Limb (tissue), 2 donors: Measurements from ENCODE around the gene CATSPERE.
"Not testable (repeated sequence)": the region's sequence is repeated elsewhere in the genome, so short reads cannot be mapped to it uniquely, and the experiment has no call there.

ENCODE experiments used
- DNase-seq, 2 donors: peaks; one replicate each; pipeline ENCODE4 v3.0.0-alpha.2; 2016; ENCODE audit errors: extremely low spot score in 2 of 2

Gene CATSPERE

DNA sequence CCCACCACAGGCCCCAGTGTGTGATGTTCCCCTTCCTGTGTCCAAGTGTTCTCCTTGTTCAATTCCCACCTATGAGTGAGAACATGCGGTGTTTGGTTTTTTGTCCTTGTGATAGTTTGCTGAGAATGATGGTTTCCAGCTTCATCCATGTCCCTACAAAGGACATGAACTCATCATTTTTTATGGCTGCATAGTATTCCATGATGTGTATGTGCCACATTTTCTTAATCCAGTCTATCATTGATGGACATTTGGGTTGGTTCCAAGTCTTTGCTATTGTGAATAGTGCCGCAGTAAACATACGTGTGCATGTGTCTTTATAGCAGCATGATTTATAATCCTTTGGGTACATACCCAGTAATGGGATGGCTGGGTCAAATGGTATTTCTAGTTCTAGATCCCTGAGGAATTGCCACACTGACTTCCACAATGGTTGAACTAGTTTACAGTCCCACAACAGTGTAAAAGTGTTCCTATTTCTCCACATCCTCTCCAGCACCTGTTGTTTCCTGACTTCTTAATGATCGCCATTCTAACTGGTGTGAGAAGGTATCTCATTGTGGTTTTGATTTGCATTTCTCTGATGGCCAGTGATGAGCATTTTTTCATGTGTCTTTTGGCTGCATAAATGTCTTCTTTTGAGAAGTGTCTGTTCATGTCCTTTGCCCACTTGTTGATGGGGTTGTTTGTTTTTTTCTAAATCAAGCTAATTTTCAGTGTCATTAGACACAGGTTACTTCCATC lies 200.7 kb downstream of the CATSPERE start:
- not testable (repeated sequence) for DNase-seq

DNA sequence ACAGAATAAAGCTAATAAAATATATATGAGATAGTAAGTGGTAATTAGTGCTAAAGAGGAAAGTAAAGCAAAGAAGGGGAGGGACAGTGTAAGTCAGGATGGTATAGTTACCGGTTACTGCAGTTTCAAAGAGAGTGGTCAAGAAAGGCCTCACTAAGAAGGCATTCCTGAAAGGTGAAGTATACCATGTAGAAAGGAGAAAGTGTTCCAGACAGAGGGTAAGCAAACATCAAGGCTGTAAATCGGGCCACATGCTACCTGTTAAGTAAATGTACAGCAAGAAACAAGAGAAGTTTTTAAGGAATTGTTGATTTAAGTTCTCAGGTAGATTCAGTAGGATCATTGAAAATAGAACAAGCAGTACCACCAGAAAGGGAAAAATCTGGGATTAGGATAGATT lies 201.5 kb downstream of the CATSPERE start:
- no peak for DNase-seq

DNA sequence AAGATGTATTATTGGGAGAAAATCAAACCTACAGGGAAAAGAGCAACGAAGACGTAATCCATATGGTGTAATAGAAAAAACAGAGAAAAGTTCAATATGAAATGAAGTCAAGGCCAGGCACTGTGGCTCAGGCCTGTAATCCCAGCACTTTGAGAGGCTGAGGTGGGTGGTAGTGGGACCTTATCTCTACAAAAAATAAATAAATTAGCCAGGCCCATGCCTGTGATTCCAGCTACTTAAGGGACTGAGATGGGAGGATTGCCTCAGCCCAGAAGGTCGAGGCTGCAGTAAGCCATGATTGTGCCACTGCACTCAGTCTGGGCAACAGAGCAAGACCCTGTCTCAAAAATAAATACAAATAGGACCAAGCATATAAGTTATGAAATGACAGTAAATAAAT lies 203.3 kb downstream of the CATSPERE start:
- DNase-seq: no peak

DNA sequence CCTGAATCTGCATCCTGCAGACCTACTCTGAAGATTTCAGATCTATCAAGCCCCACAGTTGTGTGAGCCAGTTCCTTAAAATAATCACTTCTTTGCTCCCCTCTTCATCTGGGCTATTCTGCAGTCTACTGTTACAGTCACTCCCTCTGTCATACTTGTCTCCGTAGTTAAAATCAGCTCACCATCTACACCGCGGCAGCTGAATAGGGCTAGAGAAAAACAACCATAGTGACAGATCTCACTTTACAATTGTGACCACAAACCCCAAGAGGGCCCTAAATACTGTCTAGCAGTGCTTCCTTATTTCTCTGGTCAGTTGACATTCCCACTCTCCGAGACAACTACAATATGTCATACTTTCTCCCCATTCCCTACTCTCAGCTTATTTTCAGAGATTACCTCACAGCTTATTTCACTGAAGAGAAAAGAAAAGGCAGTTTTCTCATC lies 204.7 kb downstream of the CATSPERE start:
- DNase-seq: no peak

DNA sequence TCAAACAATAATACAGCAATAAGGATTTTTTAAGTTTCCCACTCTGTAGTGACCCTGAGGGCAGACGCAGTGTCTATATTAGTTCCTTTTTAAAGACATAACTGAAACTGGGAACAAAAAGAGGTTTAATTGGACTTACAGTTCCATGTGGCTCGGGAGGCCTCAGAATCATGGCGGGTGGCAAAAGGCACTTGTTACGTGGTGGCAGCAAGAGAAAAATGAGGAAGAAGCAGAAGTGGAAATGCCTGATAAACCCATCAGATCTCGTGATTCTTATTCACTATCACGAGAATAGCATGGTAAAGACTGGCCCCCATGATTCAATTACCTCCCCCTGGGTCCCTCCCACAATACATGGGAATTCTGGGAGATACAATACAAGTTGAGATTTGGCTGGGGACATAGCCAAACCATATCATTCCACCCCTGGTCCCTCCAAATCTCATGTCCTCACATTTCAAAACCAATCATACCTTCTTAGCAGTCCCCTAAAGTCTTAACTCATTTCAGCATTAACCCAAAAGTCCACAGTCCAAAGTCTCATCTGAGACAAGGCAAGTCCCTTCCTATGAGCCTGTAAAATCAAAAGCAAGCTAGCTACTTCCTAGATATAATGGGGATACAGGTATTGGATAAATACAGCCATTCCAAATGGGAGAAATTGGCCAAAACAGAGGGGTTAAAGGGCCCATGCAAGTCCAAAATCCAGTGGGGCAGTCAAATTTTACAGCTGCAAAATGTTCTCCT lies 205.8 kb downstream of the CATSPERE start:
- DNase-seq: not testable (repeated sequence)

DNA sequence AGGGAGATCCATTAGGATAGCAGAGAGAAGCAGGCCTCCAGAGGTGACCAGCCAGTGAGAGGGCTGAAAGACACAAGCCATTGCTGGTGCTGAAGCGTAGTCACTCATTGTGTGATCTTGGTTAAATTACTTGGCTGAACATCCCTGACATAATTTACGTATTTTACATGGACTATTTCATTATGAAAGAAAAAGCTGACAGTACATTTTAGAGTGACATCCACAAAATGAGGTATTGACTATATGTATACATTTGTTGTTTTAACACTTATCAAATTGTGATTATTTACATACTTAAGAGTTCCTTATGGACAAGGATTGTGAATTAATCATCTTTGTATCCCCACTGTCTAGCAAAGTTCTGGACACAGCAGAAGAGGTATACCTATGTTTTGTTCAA lies 206.7 kb downstream of the CATSPERE start:
- no peak for DNase-seq

DNA sequence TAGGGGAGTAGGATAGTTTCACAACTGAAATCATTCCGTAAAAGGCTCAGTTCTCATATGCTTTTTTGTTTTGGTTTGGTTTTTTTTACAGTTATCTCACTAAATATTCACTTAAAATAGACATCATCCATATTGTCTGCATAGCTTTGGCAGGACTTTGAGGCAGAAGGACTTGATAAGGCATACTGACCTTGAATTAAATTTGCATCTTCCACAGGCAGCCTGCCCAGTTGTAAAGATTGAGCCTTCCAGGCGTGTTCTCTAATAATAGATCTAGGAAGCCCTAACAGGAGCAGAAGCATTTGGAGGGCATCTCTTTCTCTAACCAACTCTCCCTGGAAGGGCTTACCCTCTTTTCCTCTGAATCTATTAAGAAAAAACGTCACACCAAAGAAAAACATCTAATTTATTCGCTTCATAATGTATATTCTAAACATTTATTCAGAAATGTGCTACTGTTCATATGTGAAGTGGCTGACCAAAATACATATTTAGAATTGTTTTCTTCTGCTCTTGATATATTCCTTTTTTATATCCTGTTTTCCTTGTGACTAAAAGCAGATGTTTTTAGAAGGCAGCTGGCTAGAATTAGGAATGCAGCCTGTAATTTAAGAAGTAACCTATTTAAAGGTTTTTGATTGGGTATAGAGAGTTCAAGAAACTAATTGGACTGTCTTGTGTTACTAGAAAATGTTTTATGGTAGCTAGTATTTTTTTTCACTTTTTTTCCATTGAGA lies 212.0 kb downstream of the CATSPERE start:
- peak in 1 of 2 donors; percentile 81 for DNase-seq

DNA sequence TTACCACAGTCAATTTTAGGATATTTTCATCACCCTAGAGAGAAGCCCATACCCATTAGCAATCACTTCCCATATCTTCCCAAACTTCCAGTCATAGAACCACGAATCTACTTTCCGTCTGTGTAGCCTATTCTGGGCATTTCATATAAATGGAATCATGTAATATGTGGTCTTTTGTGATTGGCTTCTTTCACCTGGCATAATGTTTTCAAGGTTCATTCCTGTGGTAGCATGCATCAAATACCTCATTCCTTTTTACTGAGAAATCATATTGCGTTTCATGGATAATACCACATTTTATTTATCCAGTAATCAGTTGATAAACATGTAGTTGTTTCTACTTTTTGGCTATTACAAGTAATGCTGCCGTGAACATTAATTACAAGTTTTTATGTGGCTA lies 213.4 kb downstream of the CATSPERE start:
- no peak for DNase-seq

DNA sequence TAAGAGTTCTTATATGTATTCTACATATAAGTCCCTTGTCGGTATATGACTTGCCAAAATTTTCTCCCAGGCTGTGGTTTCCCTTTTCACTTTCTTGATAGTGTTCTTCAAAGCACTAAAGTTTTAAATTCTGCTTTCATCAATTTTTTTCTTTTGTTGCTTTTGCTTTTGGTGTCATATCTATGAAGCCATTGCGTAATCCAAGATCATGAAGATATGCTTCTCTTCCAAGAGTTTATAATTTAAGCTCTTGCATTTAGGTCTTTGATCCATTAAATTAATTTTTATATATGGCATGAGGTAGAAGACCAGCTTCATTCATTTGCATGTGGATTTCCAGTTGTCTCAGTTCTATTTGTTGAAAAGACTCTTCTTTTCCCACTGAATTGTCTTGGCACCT lies 214.1 kb downstream of the CATSPERE start:
- no peak for DNase-seq

DNA sequence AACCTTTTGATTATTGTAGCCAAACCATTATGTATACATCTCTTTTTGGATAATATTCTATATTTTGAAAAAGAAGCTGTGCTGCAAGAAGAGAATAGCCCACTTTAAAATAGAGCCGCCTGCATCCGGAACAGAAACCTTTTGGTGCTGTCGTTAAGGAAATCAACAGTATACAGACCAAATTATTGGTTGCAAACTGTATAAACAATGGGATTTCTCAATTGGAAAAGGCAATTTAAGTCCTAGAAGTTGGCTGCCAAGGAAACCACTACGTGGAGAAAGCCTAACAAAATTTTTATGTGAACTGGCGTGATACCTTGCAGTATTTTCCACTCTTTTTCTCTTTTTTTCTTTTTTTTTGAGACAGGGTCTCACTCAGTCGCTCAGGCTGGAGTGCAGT lies 217.6 kb downstream of the CATSPERE start:
- DNase-seq: no peak

DNA sequence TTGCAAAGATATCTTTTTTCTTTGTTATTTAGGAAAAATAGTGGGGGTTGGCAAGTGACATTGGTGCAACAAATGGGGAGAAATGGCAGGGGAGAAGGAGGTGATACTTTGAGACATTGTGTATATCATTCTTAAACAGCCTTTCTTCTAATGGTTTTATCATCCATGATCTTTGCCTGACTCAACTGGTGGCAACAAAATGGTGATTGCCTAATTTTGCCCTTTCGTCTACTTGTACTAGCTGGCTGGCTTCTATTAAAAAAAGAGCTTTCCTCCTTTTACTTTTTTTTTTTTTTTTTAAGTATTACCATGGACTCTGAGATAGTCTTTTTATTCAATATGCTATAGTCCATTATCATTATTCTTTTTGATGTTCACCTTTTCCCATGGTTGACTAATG lies 219.6 kb downstream of the CATSPERE start:
- no peak for DNase-seq

DNA sequence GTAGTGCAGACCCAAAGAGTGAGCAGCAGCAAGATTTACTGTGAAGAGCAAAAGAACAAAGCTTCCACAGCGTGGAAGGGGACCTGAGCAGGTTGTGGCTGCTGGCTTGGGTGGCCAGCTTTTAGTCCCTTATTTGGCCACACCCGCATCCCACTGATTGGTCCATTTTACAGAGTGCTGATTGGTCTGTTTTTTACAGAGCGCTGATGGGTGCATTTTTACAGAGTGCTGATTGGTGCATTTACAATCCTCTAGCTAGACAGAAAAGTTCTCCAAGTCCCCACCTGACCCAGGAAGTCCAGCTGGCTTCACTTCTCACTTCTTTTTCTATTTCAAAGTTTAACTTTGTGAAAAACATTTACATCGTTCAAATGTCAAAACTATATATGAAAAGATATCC lies 221.0 kb downstream of the CATSPERE start:
- DNase-seq: not testable (repeated sequence)
